Panc1 (cell line): Measurements from ENCODE around the gene SPEM1. TPM values are rescaled to one million over a fixed set of nuclear protein-coding genes. Genes with fewer than 3 reads are reported as not detected.

ENCODE experiments used
- ATAC-seq: fragments of 200-7000 bp; cut with Tn5 transposase; 2 replicates; pipeline ENCODE4 v1.9.1; 2020; ENCODE audit warnings: mild to moderate bottlenecking, moderate library complexity
- BruUV-seq: library from RNA; stranded (reverse); fragments of 400-500 nt; replicated peaks from 2 replicates; lab custom pipeline; 2021; lab: Mats Ljungman, UMichigan
- CTCF ChIA-PET: fragments of 300-600 bp; sonication (Branson Sonifier 250); formaldehyde crosslinking; loops from one replicate; lab custom pipeline; 2022; ENCODE audit warnings: antibody characterized with exemption; lab: Charles Lee
- POLR2A ChIA-PET: fragments of 300-600 bp; sonication (Branson Sonifier 250); formaldehyde crosslinking; loops from one replicate; lab custom pipeline; 2022; ENCODE audit warnings: antibody characterized with exemption; lab: Charles Lee
- DNase-seq: peaks from one replicate; pipeline ENCODE4 v3.0.0-alpha.2; 2010; ENCODE audit warnings: low read depth, low spot score
- H3K27ac ChIP-seq: 2 replicates; pipeline ENCODE4 v1.5.1; 2011; ENCODE audit warnings: mild to moderate bottlenecking, low read length, inconsistent platforms
- H3K27me3 ChIP-seq: fragments of 200-500 bp; sonication (Bioruptor generic); 2 replicates; pipeline ENCODE4 v1.6.0; 2014; ENCODE audit warnings: low read length, inconsistent platforms; ENCODE audit not compliant: control insufficient read depth, insufficient read depth
- H3K36me3 ChIP-seq: fragments of 200-500 bp; sonication (Bioruptor generic); 2 replicates; pipeline ENCODE4 v1.5.1; 2014; ENCODE audit warnings: inconsistent platforms, mild to moderate bottlenecking, low read length, moderate library complexity; ENCODE audit not compliant: control insufficient read depth, insufficient read depth
- H3K4me1 ChIP-seq: 2 replicates; pipeline ENCODE4 v1.5.1; 2011; ENCODE audit warnings: inconsistent platforms, mild to moderate bottlenecking, low read length, moderate library complexity; ENCODE audit not compliant: control insufficient read depth, insufficient read depth
- H3K4me3 ChIP-seq, 2 experiments: 2 replicates each; pipeline ENCODE4 v1.5.1; 2011 to 2012; ENCODE audit warnings: low read depth in 2 of 2, low read length in 2 of 2, mild to moderate bottlenecking in 2 of 2, inconsistent platforms in 1 of 2, moderate library complexity in 1 of 2
- H3K9me3 ChIP-seq: fragments of 200-500 bp; sonication (Bioruptor generic); 2 replicates; pipeline ENCODE4 v1.5.1; 2014; ENCODE audit warnings: low read depth, mild to moderate bottlenecking, inconsistent platforms, low read length, moderate library complexity; ENCODE audit not compliant: control insufficient read depth, insufficient read depth
- POLR2AphosphoS5 ChIP-seq: IDR thresholded peaks from 2 replicates; pipeline ENCODE4 v1.6.1; 2012; ENCODE audit warnings: mild to moderate bottlenecking, low read depth, low read length, moderate library complexity
- SIN3A ChIP-seq: IDR thresholded peaks from 2 replicates; pipeline ENCODE4 v1.6.1; 2012; ENCODE audit warnings: low read depth, mild to moderate bottlenecking, low read length, moderate library complexity, borderline replicate concordance; ENCODE audit not compliant: insufficient read depth
- TCF7L2 ChIP-seq: IDR thresholded peaks from 2 replicates; pipeline ENCODE4 v1.6.1; 2011; ENCODE audit warnings: mild to moderate bottlenecking, low read depth, low read length, inconsistent platforms
- in situ Hi-C: cut with HindIII; loops from 2 replicates; pipeline ENCODE4 v1.10.0; 2016; ENCODE audit warnings: low sequenced_read_pairs, low pct_unique_long_range_greater_than_20kb
- intact Hi-C: fragments of 100-400 bp; cut with micrococcal nuclease; formaldehyde crosslinking; loops from one replicate; pipeline ENCODE4 v1.10.0; 2022; ENCODE audit not compliant: unreplicated experiment
- total RNA-seq: library from RNA; stranded (reverse); gene quantifications from one replicate; pipeline ENCODE4 v1.2.1, GENCODE V29; 2021; ENCODE audit not compliant: unreplicated experiment
- TF ChIP-seq, protein P1 (sequence below), 2 experiments: IDR thresholded peaks; 2 replicates each; pipeline ENCODE4 v1.6.1; 2011 to 2012; ENCODE audit warnings: low read depth in 2 of 2, control low read depth in 1 of 2, low read length in 1 of 2, mild to moderate bottlenecking in 1 of 2, moderate library complexity in 1 of 2; ENCODE audit not compliant: insufficient read depth in 1 of 2
- TF ChIP-seq, protein P2 (sequence below): fragments of 450-650 bp; IDR thresholded peaks from 2 replicates; pipeline ENCODE4 v1.5.1; 2017; ENCODE audit warnings: mild to moderate bottlenecking

The SPEM1 gene
- total RNA-seq, 1 experiment from 2014 or later, result not detected

DNA sequence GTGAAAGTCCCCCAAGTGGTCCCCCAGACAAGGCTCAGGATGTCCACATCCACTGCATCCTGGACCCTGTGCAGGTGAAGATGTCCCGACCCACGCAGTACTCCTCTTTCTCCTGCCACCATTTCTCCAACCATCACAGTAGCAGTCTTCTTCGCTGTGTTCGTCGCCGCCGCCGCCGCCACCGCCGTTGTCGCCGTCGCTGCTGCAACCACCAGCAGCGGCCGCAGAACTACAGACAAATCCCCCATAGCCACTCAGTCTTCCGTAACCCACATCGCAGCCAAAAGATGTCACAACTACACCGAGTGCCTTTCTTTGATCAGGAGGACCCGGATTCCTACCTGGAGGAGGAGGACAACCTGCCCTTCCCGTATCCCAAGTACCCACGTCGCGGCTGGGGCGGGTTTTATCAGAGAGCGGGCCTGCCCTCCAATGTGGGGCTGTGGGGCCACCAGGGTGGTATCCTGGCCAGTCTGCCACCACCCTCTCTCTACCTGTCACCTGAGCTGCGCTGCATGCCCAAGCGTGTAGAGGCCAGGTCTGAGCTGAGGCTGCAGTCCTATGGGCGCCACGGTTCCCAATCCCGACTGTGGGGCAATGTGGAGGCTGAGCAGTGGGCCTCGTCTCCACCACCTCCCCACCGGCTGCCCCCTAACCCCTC is 6.2 kb downstream of the SPEM1 start:
- Histone ChIP-seq H3K9me3 (no peaks in the 10 kb centered on the region), H3K27me3 (no peaks in the 10 kb centered on the region), H3K4me3 (no peak overlapping the region), H3K27ac (no peak overlapping the region), H3K36me3 (no peaks in the 10 kb centered on the region), H3K4me1 (no peaks in the 10 kb centered on the region)
- CTCF ChIA-PET, result no interaction called here
- intact Hi-C loops, result no loop called here
- POLR2A ChIA-PET, result no interaction called here
- no TSS peak for BruUV-seq
- DNase-seq (no peak), ATAC-seq (no peak)
- TF ChIP-seq, protein P1, sequence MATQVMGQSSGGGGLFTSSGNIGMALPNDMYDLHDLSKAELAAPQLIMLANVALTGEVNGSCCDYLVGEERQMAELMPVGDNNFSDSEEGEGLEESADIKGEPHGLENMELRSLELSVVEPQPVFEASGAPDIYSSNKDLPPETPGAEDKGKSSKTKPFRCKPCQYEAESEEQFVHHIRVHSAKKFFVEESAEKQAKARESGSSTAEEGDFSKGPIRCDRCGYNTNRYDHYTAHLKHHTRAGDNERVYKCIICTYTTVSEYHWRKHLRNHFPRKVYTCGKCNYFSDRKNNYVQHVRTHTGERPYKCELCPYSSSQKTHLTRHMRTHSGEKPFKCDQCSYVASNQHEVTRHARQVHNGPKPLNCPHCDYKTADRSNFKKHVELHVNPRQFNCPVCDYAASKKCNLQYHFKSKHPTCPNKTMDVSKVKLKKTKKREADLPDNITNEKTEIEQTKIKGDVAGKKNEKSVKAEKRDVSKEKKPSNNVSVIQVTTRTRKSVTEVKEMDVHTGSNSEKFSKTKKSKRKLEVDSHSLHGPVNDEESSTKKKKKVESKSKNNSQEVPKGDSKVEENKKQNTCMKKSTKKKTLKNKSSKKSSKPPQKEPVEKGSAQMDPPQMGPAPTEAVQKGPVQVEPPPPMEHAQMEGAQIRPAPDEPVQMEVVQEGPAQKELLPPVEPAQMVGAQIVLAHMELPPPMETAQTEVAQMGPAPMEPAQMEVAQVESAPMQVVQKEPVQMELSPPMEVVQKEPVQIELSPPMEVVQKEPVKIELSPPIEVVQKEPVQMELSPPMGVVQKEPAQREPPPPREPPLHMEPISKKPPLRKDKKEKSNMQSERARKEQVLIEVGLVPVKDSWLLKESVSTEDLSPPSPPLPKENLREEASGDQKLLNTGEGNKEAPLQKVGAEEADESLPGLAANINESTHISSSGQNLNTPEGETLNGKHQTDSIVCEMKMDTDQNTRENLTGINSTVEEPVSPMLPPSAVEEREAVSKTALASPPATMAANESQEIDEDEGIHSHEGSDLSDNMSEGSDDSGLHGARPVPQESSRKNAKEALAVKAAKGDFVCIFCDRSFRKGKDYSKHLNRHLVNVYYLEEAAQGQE (IDR thresholded peaks at IDR 0.05; ENCODE audit: insufficient read depth in 1 of 2, low read depth in 2 of 2, low read length in 1 of 2), result no peak
- TF ChIP-seq POLR2AphosphoS5, result no peak
- TF ChIP-seq, protein P2, sequence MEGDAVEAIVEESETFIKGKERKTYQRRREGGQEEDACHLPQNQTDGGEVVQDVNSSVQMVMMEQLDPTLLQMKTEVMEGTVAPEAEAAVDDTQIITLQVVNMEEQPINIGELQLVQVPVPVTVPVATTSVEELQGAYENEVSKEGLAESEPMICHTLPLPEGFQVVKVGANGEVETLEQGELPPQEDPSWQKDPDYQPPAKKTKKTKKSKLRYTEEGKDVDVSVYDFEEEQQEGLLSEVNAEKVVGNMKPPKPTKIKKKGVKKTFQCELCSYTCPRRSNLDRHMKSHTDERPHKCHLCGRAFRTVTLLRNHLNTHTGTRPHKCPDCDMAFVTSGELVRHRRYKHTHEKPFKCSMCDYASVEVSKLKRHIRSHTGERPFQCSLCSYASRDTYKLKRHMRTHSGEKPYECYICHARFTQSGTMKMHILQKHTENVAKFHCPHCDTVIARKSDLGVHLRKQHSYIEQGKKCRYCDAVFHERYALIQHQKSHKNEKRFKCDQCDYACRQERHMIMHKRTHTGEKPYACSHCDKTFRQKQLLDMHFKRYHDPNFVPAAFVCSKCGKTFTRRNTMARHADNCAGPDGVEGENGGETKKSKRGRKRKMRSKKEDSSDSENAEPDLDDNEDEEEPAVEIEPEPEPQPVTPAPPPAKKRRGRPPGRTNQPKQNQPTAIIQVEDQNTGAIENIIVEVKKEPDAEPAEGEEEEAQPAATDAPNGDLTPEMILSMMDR, result no peak
- in situ Hi-C loops, result no loop called here

GRCh38 chr17:7426896-7427489 is 6.9 kb downstream of the SPEM1 start:
- POLR2A ChIA-PET, result no interaction called here
- CTCF ChIA-PET, result no interaction called here

More at GRCh38 chr17:7426896-7427489, 6.9 kb downstream of the SPEM1 start:
- Histone ChIP-seq H3K9me3 (no peaks in the 10 kb centered on the region), H3K4me1 (no peaks in the 10 kb centered on the region), H3K27me3 (no peaks in the 10 kb centered on the region), H3K4me3 (no peak overlapping the region), H3K27ac (no peak overlapping the region), H3K36me3 (no peaks in the 10 kb centered on the region)
- ATAC-seq (no peak), DNase-seq (no peak)
- in situ Hi-C loops (no loop called here), intact Hi-C loops (no loop called here)
- TF ChIP-seq SIN3A (no peak), TCF7L2 (no peak), POLR2AphosphoS5 (no peak)
- TF ChIP-seq, protein P2, result no peak
- TF ChIP-seq, protein P1 (IDR thresholded peaks at IDR 0.05; ENCODE audit: insufficient read depth in 1 of 2, low read depth in 2 of 2, low read length in 1 of 2), result no peak
- BruUV-seq, result no TSS peak
